Fibroblast of mammary gland (primary cell): ENCODE results near the gene MYOG.

Experiments
- DNase-seq: peaks from one replicate; pipeline ENCODE4 v3.0.0-alpha.2; 2010; ENCODE audit warnings: low read depth
- H3K4me3 ChIP-seq: 2 replicates; pipeline ENCODE4 v1.5.1; 2011; ENCODE audit warnings: low read depth, mild to moderate bottlenecking, low read length, moderate library complexity; ENCODE audit not compliant: control insufficient read depth
- CTCF ChIP-seq: conservative IDR thresholded peaks from 2 replicates; pipeline ENCODE4 v1.5.1; 2011; ENCODE audit warnings: low read depth, low read length, inconsistent platforms; ENCODE audit not compliant: control insufficient read depth, insufficient read depth

MYOG gene

GRCh38 chr1:203054642-203055041 lies 31.2 kb downstream of the MYOG start:
- no peak overlapping the region for H3K4me3 ChIP-seq
- no peak for DNase-seq
- TF ChIP-seq CTCF: no peak

GRCh38 chr1:203054184-203054583 lies 31.6 kb downstream of the MYOG start:
- no peak for DNase-seq
- H3K4me3 ChIP-seq: no peak overlapping the region
- TF ChIP-seq CTCF: no peak

- H3K4me3 ChIP-seq: no peak overlapping the region
- TF ChIP-seq CTCF: no peak
- no peak for DNase-seq
These were observed 33.2 kb downstream of the MYOG start for GRCh38 chr1:203052601-203053000.

- no peak for DNase-seq
- no peak overlapping the region for H3K4me3 ChIP-seq
- TF ChIP-seq CTCF: no peak
These were observed 33.9 kb downstream of the MYOG start for GRCh38 chr1:203051841-203052324.

GRCh38 chr1:203050826-203051225 lies 35.0 kb downstream of the MYOG start:
- H3K4me3 ChIP-seq: no peak overlapping the region
- TF ChIP-seq CTCF: no peak
- DNase-seq: no peak

- H3K4me3 ChIP-seq: no peak overlapping the region
- no peak for DNase-seq
- no peak for TF ChIP-seq CTCF
These were observed 36.1 kb downstream of the MYOG start for GRCh38 chr1:203049576-203050180.

GRCh38 chr1:203049077-203049476 lies 36.7 kb downstream of the MYOG start:
- DNase-seq: no peak
- no peak for TF ChIP-seq CTCF
- H3K4me3 ChIP-seq: no peak overlapping the region
